Measurements from ENCODE around the gene CREB5. TPM values are rescaled to one million over a fixed set of nuclear protein-coding genes. Genes with fewer than 3 reads are reported as not detected.

The CREB5 gene
- total and polyA plus RNA-seq, 2 of the 8 experiments (the other 6 are each of a cell fraction or from before 2014, with no cell fraction given), result 2.4 to 2.7 TPM

DNA sequence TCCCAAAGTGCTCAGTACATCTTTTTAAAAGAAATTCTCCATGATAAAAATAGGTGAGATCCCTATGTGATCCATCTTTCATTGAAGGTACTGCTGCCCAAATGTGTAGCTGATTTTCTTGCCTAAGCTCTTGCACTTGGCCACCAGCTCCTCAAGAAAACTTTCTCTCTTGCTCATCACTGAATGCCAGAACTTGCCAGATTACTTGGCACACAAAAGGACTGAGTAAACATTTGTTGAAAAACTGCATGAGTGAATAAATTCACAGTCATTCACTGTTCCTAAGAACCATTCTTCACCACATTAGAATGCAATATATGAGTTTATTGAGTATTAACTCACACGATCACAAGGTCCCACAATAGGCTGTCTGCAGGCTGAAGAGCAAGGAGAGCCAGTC, 445.9 kb downstream of the CREB5 start:
- WGBS, 2 experiments (ENCODE audit: extremely low coverage in 1 of 2, insufficient coverage in 1 of 2, insufficient read length in 1 of 2, insufficient replicate concordance in 2 of 2, low coverage in 1 of 2, low lambda C conversion rate in 2 of 2, missing lambda C conversion rate in 1 of 2), result 94% methylated on average over 1 of the region's 1 CpG; no CpG with 5 or more reads in 1 of the 2 experiments
- H2AK5ac ChIP-seq (ENCODE audit: low read depth, low read length), result no peak overlapping the region

More for the DNA sequence above, 445.9 kb downstream of the CREB5 start:
- no peaks in the 10 kb centered on the region for H4K20me1 ChIP-seq (replicated peaks in 1 of 2; ENCODE audit: control insufficient read depth in 1 of 2, insufficient read depth in 2 of 2, low read length in 2 of 2)
- ChIA-PET POLR2A (ENCODE audit: partially characterized antibody) (no interaction called here), CTCF (ENCODE audit: partially characterized antibody) (interaction anchor here (0.7 to 2.1 kb wide), 3 partner anchors 10 to 255 kb away, joined by 3 to 4 read pairs (median 3); no protein-coding TSS in a partner anchor)
- no peaks in the 10 kb centered on the region for H3K79me2 ChIP-seq (ENCODE audit: control insufficient read depth in 1 of 2, insufficient read depth in 2 of 2, low read length in 2 of 2)
- no peak overlapping the region for H2BK12ac ChIP-seq (ENCODE audit: low read depth, low read length)
- H3K18ac ChIP-seq (ENCODE audit: extremely low read depth, low read length), result no peak overlapping the region
- no peaks in the 10 kb centered on the region for H3K36me3 ChIP-seq (ENCODE audit: control insufficient read depth in 2 of 4, insufficient read depth in 4 of 4, low read length in 3 of 4)
- H3K23ac ChIP-seq (ENCODE audit: insufficient read length), result no peak overlapping the region
- H3K23me2 ChIP-seq (ENCODE audit: low read depth, low read length), result peaks cover 3% of the 10 kb centered on the region; the same call in 1 of the 2 replicates
- no peak overlapping the region for H3K56ac ChIP-seq (replicated peaks; ENCODE audit: insufficient read length, low read depth, low read length)
- no peak overlapping the region for H2BK120ac ChIP-seq (replicated peaks; ENCODE audit: low read depth, low read length)
- H2BK20ac ChIP-seq (ENCODE audit: low read length), result no peak overlapping the region
- H2BK15ac ChIP-seq (ENCODE audit: low read length), result no peak overlapping the region
- no peak overlapping the region for H2BK5ac ChIP-seq (ENCODE audit: low read depth, low read length)
- no peak overlapping the region for H4K5ac ChIP-seq (ENCODE audit: insufficient read length, low read depth, low read length)
- H3K27ac ChIP-seq (ENCODE audit: low read depth, low read length), result no peak overlapping the region
- no peak overlapping the region for H3K14ac ChIP-seq (ENCODE audit: insufficient read length)
- no peak overlapping the region for H3K4ac ChIP-seq (replicated peaks; ENCODE audit: insufficient read length, low read depth, low read length)
- no peak overlapping the region for H2AFZ ChIP-seq (ENCODE audit: low read length)
- H4K8ac ChIP-seq (ENCODE audit: extremely low read depth, insufficient read depth, low read length), result no peak overlapping the region
- H3K4me1 ChIP-seq (replicated peaks in 1 of 4; ENCODE audit: control insufficient read depth in 3 of 4, insufficient read depth in 4 of 4, low read length in 3 of 4), result no peaks in the 10 kb centered on the region
- H3K9ac ChIP-seq (replicated peaks in 1 of 4; ENCODE audit: extremely low read depth in 1 of 4, low read depth in 3 of 4, low read length in 3 of 4), result no peak overlapping the region
- no peak overlapping the region for H3K4me3 ChIP-seq (ENCODE audit: extremely low read depth in 1 of 4, insufficient read depth in 2 of 4, low read depth in 3 of 4, low read length in 4 of 4)
- no peaks in the 10 kb centered on the region for H3K79me1 ChIP-seq (ENCODE audit: low read depth, low read length)
- DNase-seq (ENCODE audit: low read depth in 1 of 2, low spot score in 2 of 2), result no peak
- H3K27me3 ChIP-seq (replicated peaks in 1 of 4; ENCODE audit: control insufficient read depth in 3 of 4, extremely low read depth in 1 of 4, insufficient read depth in 3 of 4, low read length in 3 of 4), result peaks cover 0 to 7% (median 0%) of the 10 kb centered on the region in 4 experiments; a peak in 2 of 7 replicates
- H4K91ac ChIP-seq (replicated peaks; ENCODE audit: insufficient read length, low read length), result no peak overlapping the region
- no peak for TF ChIP-seq FOSL1 (IDR thresholded peaks at IDR 0.05; ENCODE audit: insufficient read depth, low read depth, low read length)
- TF ChIP-seq KDM5A (IDR thresholded peaks at IDR 0.05; ENCODE audit: low read length), result no peak
- no peak for TF ChIP-seq SP1 (IDR thresholded peaks at IDR 0.05; ENCODE audit: low read depth, low read length)
- no peak for TF ChIP-seq KDM4A (IDR thresholded peaks at IDR 0.05; ENCODE audit: low read depth, low read length, severe bottlenecking)
- no peak for TF ChIP-seq SRF (IDR thresholded peaks at IDR 0.05; ENCODE audit: low read depth, low read length)
- H3K4me2 ChIP-seq (ENCODE audit: insufficient read depth in 1 of 2, low read depth in 2 of 2, low read length in 2 of 2), result no peak overlapping the region
- no peak for FAIRE-seq
- H3K9me3 ChIP-seq (ENCODE audit: insufficient read depth in 2 of 2, low read depth in 1 of 2, low read length in 1 of 2), result no peaks in the 10 kb centered on the region
